GM23338 (cell line): ENCODE data around the gene H2BK1. TPM values are rescaled to one million over a fixed set of nuclear protein-coding genes. Genes with fewer than 3 reads are reported as not detected.

Experiments used
- ATAC-seq: fragments of 200-7000 bp; cut with Tn5 transposase; 3 replicates; pipeline ENCODE4 v1.9.1; 2020
- DNase-seq: peaks from one replicate; pipeline ENCODE4 v3.0.0-alpha.2; 2015; ENCODE audit warnings: low spot score
- H2AFZ ChIP-seq: fragments of 200-600 bp; sonication (generic); 2 replicates; pipeline ENCODE4 v1.8.0; 2016; ENCODE audit warnings: antibody characterized with exemption, mild to moderate bottlenecking, moderate library complexity
- H3F3A ChIP-seq: fragments of 200-600 bp; sonication (generic); replicated peaks from 2 replicates; pipeline ENCODE4 v1.8.0; 2017; ENCODE audit warnings: antibody characterized with exemption, mixed run types, low read depth
- H3K27ac ChIP-seq: fragments of 200-600 bp; sonication (generic); 2 replicates; pipeline ENCODE4 v1.6.1; 2016; ENCODE audit warnings: low read depth
- H3K27me3 ChIP-seq: fragments of 200-600 bp; sonication (generic); 2 replicates; pipeline ENCODE4 v1.8.0; 2016; ENCODE audit warnings: mild to moderate bottlenecking, mixed run types, moderate library complexity; ENCODE audit not compliant: insufficient read depth
- H3K36me3 ChIP-seq: fragments of 200-600 bp; sonication (generic); 2 replicates; pipeline ENCODE4 v1.8.0; 2016; ENCODE audit warnings: mild to moderate bottlenecking; ENCODE audit not compliant: insufficient read depth
- H3K4me1 ChIP-seq: fragments of 200-600 bp; sonication (generic); 2 replicates; pipeline ENCODE4 v1.8.0; 2016; ENCODE audit warnings: mild to moderate bottlenecking, moderate library complexity; ENCODE audit not compliant: insufficient read depth
- H3K4me2 ChIP-seq: fragments of 200-600 bp; sonication (generic); 2 replicates; pipeline ENCODE4 v1.7.1; 2017; ENCODE audit warnings: mixed run types
- H3K4me3 ChIP-seq: fragments of 200-600 bp; sonication (generic); 2 replicates; pipeline ENCODE4 v1.6.1; 2016; ENCODE audit warnings: mixed run types
- H3K79me2 ChIP-seq: fragments of 200-600 bp; sonication (generic); replicated peaks from 2 replicates; pipeline ENCODE4 v1.8.0; 2017; ENCODE audit warnings: mild to moderate bottlenecking; ENCODE audit not compliant: insufficient read depth
- H3K9me2 ChIP-seq: fragments of 200-600 bp; sonication (generic); 2 replicates; pipeline ENCODE4 v1.8.0; 2017; ENCODE audit not compliant: insufficient read depth
- H4K20me1 ChIP-seq: fragments of 200-600 bp; sonication (generic); replicated peaks from 2 replicates; pipeline ENCODE4 v1.8.0; 2017; ENCODE audit warnings: mild to moderate bottlenecking; ENCODE audit not compliant: insufficient read depth
- H3K27ac Mint-ChIP-seq: 2 replicates; pipeline ENCODE4 v1.8.0; 2020; ENCODE audit warnings: inconsistent platforms, mild to moderate bottlenecking, moderate library complexity, mixed read lengths
- H3K27me3 Mint-ChIP-seq: 3 replicates; pipeline ENCODE4 v1.8.0; 2022; ENCODE audit warnings: low read depth, mild to moderate bottlenecking, moderate library complexity, mixed read lengths, inconsistent platforms; ENCODE audit not compliant: insufficient read depth, poor library complexity
- H3K36me3 Mint-ChIP-seq: 3 replicates; pipeline ENCODE4 v1.8.0; 2021; ENCODE audit warnings: low read depth, mild to moderate bottlenecking, inconsistent platforms, moderate library complexity, mixed read lengths
- H3K4me1 Mint-ChIP-seq: 3 replicates; pipeline ENCODE4 v1.8.0; 2020; ENCODE audit warnings: mild to moderate bottlenecking, inconsistent platforms, mixed read lengths
- H3K4me3 Mint-ChIP-seq: 3 replicates; pipeline ENCODE4 v1.8.0; 2021; ENCODE audit warnings: moderate library complexity, mild to moderate bottlenecking, inconsistent platforms, mixed read lengths
- H3K9me3 Mint-ChIP-seq: 3 replicates; pipeline ENCODE4 v1.8.0; 2020; ENCODE audit warnings: moderate library complexity, mild to moderate bottlenecking, inconsistent platforms, mixed read lengths
- CREB1 ChIP-seq: fragments of 250-450 bp; sonication (Bioruptor Pico); IDR thresholded peaks from 2 replicates; pipeline ENCODE4 v1.5.0; 2020; ENCODE audit warnings: low read depth, mild to moderate bottlenecking, moderate library complexity
- CTCF ChIP-seq, 2 experiments: fragments of 200-600 bp in 1 of 2; sonication (generic) in 1 of 2; conservative IDR thresholded peaks; 2 replicates each; pipeline versions ENCODE4 v1.5.1 to v1.6.1; 2016 to 2017; ENCODE audit warnings: antibody characterized with exemption in 2 of 2, low read depth in 2 of 2, mild to moderate bottlenecking in 2 of 2, moderate library complexity in 1 of 2
- ETS1 ChIP-seq: IDR thresholded peaks from 2 replicates; pipeline ENCODE4 v1.6.1; 2016; ENCODE audit warnings: antibody characterized with exemption
- EZH2 ChIP-seq: fragments of 200-600 bp; sonication (generic); IDR thresholded peaks from one replicate; pipeline ENCODE4 v1.8.0; 2017; ENCODE audit warnings: antibody characterized with exemption, mild to moderate bottlenecking, low read depth; ENCODE audit not compliant: unreplicated experiment
- EZH2phosphoT487 ChIP-seq: fragments of 200-600 bp; sonication (generic); IDR thresholded peaks from one replicate; pipeline ENCODE4 v1.8.1; 2018; ENCODE audit warnings: antibody characterized with exemption; ENCODE audit not compliant: unreplicated experiment
- JUNB ChIP-seq: IDR thresholded peaks from one replicate; pipeline ENCODE4 v1.6.1; 2016; ENCODE audit warnings: antibody characterized with exemption; ENCODE audit not compliant: unreplicated experiment
- NANOG ChIP-seq: IDR thresholded peaks from 2 replicates; pipeline ENCODE4 v1.6.1; 2016; ENCODE audit warnings: antibody characterized with exemption, borderline replicate concordance
- POLR2AphosphoS5 ChIP-seq: IDR thresholded peaks from 2 replicates; pipeline ENCODE4 v1.6.1; 2016; ENCODE audit warnings: antibody characterized with exemption, low read depth
- REST ChIP-seq: IDR thresholded peaks from one replicate; pipeline ENCODE4 v1.6.1; 2018; ENCODE audit warnings: antibody characterized with exemption; ENCODE audit not compliant: unreplicated experiment
- STAT1 ChIP-seq: IDR thresholded peaks from one replicate; pipeline ENCODE4 v1.6.1; 2016; ENCODE audit warnings: antibody characterized with exemption; ENCODE audit not compliant: unreplicated experiment
- ZNF114 ChIP-seq: fragments of 250-450 bp; sonication (Bioruptor Pico); IDR thresholded peaks from 2 replicates; pipeline ENCODE4 v1.5.0; 2020; ENCODE audit warnings: mild to moderate bottlenecking, moderate library complexity
- ZNF331 ChIP-seq: fragments of 250-450 bp; sonication (Bioruptor Pico); IDR thresholded peaks from 2 replicates; pipeline ENCODE4 v1.5.0; 2020; ENCODE audit warnings: low read depth, mild to moderate bottlenecking, moderate library complexity
- ZNF462 ChIP-seq: fragments of 250-450 bp; sonication (Bioruptor Pico); IDR thresholded peaks from 2 replicates; pipeline ENCODE4 v1.5.0; 2020; ENCODE audit warnings: mild to moderate bottlenecking, moderate library complexity
- polyA plus RNA-seq: library from polyadenylated mRNA; unstranded; fragments of >200 nt; fragmentation: Nextera tagmentation; extraction: Ambion mirVana; gene quantifications from 2 replicates; pipeline ENCODE4 v1.2.1, GENCODE V29; 2016
- total RNA-seq: library from RNA; depleted of rRNA; stranded (reverse); fragments of >200 nt; shearing (Covaris generic); gene quantifications from 2 replicates; pipeline ENCODE4 v1.2.3, GENCODE V29; 2014

H2BK1 gene
- total and polyA plus RNA-seq, 2 experiments from 2014 or later: not detected

GRCh38 chr7:151201344-151201743 is 8.9 kb downstream of the H2BK1 start:
- peaks cover 12% of the 10 kb centered on the region for H3K27me3 Mint-ChIP-seq
- DNase-seq (no peak), ATAC-seq (no peak)
- Histone ChIP-seq H3F3A (no peaks in the 10 kb centered on the region), H3K4me3 (no peak overlapping the region), H3K9me2 (no peaks in the 10 kb centered on the region), H3K4me1 (no peaks in the 10 kb centered on the region), H3K79me2 (no peaks in the 10 kb centered on the region), H4K20me1 (no peaks in the 10 kb centered on the region), H2AFZ (no peak overlapping the region), H3K4me2 (no peak overlapping the region), H3K36me3 (no peaks in the 10 kb centered on the region), H3K27me3 (no peaks in the 10 kb centered on the region), H3K27ac (no peak overlapping the region)
- TF ChIP-seq ZNF331 (no peak), POLR2AphosphoS5 (no peak), EZH2phosphoT487 (no peak), NANOG (no peak), ZNF114 (CRISPR knock-in tag) (no peak), CREB1 (CRISPR knock-in tag) (no peak), REST (no peak), ZNF462 (CRISPR knock-in tag) (no peak), CTCF (conservative IDR thresholded peaks at IDR 0.05; ENCODE audit: low read depth in 2 of 2) (no peak), ETS1 (no peak), EZH2 (no peak), STAT1 (no peak), JUNB (no peak)
- H3K4me3 Mint-ChIP-seq: no peak overlapping the region; the same call in 2 of the 3 replicates
- no peaks in the 10 kb centered on the region; the same call in 2 of the 3 replicates for H3K36me3 Mint-ChIP-seq
- no peaks in the 10 kb centered on the region for H3K9me3 Mint-ChIP-seq
- no peak overlapping the region for H3K27ac Mint-ChIP-seq
- H3K4me1 Mint-ChIP-seq: peaks cover 5% of the 10 kb centered on the region; the same call in 1 of the 3 replicates
